GM12874 (cell line): Measurements from ENCODE around the gene MYMX.

ENCODE experiments used
- CTCF ChIP-seq: IDR thresholded peaks from 2 replicates; pipeline ENCODE4 v1.5.1; 2011; ENCODE audit warnings: low read depth, mild to moderate bottlenecking, control low read depth, low read length, moderate library complexity; ENCODE audit not compliant: insufficient read depth

Gene MYMX

DNA sequence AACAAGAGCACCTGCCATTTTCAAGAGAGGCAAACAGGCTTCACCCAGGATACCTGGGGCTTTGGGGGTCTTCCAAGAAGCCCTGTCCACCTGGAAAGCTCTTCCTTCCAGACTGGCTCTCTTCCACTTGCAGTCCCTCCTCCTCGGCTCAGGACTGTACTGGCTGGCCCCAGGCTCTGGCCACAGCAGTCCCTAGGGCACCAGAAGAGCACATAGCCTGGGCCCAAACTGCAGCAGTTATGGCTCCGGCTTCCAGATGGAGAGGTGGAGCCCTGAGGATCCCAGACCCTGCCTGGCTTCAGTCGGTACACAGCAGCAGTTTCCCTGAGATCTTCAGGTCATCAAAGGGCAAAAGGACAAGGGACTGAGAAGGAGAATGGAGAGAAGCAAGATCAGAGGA is 42.2 kb downstream of the MYMX start:
- TF ChIP-seq CTCF, result no peak

DNA sequence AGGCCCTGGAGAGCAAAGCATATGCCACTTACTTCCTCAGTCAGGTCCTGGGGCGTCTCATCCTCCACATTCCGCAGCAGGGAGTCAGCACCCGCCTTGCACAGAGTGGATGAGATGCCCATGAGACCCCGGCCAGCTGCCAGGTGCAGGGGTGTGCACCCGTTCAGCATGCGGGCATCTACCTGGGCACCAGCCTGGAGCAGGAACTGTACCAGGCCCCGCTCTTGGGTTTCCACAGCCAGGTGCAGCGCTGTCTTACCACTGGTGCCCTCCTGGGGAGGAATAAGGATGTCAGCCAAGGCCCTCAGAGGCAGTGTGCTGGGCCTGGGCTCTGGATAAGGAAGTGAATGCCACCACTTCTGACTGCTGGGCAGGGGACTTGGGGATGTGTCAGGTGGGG is 43.3 kb downstream of the MYMX start:
- TF ChIP-seq CTCF, result no peak

- no peak for TF ChIP-seq CTCF
These were observed 43.9 kb downstream of the MYMX start for GRCh38 chr6:44260451-44261297.

- no peak for TF ChIP-seq CTCF
These were observed 44.9 kb downstream of the MYMX start for GRCh38 chr6:44261581-44261980.

DNA sequence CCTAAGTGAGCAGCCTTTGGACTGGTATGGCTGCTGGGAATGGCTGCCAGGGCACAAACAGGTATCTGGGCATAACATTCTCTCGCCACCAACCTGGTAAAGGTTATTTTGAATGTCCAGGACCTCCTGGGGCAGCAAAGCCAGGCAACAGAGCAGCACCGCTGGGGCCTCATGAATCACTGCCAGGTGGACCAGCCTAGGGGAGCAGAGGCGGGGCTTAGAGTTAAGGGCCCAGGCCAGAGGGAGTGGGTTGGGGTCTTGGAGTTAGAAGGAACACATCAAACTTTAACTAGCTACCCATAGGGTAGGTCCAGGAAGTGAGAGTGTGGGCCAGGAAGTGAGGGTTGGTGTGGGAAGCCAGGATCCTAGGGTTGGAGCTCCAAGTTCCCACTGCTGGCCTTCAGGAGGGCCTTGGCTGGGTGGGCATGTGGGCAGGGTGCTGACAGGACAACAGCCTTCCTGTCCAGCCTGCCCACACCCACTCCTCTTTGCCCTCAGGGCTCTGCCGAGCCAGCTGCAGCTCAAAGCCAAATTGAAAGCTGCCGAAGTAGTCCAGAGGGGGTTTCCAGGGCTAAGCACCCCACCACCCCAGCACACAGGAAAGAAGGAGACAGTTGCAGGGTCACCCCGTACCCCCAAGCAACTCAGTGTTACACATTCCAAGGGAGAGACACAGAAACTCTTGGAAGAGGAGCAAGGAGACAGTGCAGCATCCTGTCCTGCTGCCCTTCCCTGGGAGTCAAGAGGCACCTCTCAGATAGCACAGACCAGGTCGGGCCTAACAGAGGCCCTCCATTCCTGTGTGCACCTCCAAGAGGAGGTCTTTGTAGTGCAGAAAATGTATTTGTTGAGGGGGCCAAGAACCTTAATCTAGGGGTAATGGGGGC is 46.0 kb downstream of the MYMX start:
- no peak for TF ChIP-seq CTCF

DNA sequence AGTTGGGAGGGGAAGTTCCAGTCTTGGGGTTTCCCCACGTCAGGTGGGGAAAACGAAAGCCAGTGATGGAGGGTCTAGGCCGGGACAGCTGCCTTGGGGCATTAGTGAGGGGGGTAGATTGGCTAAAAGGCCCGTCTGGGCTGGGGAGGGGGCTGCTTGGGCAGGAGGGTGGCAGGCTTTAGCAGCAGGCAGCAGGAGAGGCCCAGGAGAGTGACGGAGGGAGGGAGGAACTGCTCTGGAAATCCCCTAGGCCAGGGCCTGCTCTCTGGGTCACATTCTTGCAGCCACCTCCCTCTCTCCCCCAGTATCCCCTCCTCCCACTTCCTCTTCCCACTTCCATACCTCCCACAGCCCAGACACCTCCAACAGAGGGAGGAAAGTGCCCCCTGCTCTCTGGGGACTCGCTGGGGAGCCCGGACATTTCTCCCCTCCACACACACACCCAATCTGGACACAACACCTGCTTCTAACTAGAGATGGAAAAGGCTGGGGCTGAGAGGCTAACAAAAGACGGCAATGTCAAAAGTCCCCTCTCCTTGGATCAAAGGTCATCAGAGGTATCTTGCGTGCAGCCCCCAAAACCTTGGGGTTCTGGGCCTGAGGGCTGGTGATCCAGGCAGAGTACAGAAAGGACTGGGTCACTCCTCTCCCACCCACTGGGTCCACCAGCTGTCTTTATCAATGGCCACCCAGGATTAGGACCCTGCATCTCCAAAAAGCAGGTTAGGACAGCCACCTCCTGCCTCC is 46.8 kb downstream of the MYMX start:
- TF ChIP-seq CTCF, result no peak
